ENCODE measurements around the gene MCEE.

- TF ChIP-seq CTCF (IDR thresholded peaks at IDR 0.05; ENCODE audit: insufficient read depth, low read length) (no peak), POLR2AphosphoS5 (IDR thresholded peaks at IDR 0.05; ENCODE audit: low read depth) (no peak), SPI1 (IDR thresholded peaks at IDR 0.05; ENCODE audit: borderline replicate concordance, low read depth) (no peak), REST (IDR thresholded peaks at IDR 0.05; ENCODE audit: insufficient replicate concordance, low read depth) (no peak)
Measured at GRCh38 chr2:71133603-71134002, 3.6 kb upstream of the MCEE start.
